Natural killer cell (primary cell): ENCODE measurements around the gene LUC7L3. TPM values are rescaled to one million over a fixed set of nuclear protein-coding genes. Genes with fewer than 3 reads are reported as not detected.
"Not testable (repeated sequence)": the region's sequence is repeated elsewhere in the genome, so short reads cannot be mapped to it uniquely, and the experiment has no call there.

ENCODE experiments used
- ATAC-seq, 3 donors: fragments of 150-1000 bp in 2 of 3; fragments of 200-7000 bp in 1 of 3; cut with Tn5 transposase; 1 replicate in 1 of 3; 2 replicates in 2 of 3; pipeline ENCODE4 v1.10.0; 2021; ENCODE audit warnings: mild to moderate bottlenecking in 2 of 3, moderate library complexity in 2 of 3
- DNase-seq, 2 donors: peaks; one replicate each; pipeline versions ENCODE4 v3.0.0 to v3.0.0-alpha.2; 2013 to 2021; ENCODE audit warnings: mixed read lengths in 1 of 2
- H3K27ac ChIP-seq: one replicate; pipeline ENCODE4 v1.5.1; 2013; ENCODE audit warnings: mild to moderate bottlenecking, low read length
- H3K27me3 ChIP-seq: one replicate; pipeline ENCODE4 v1.6.1; 2013; ENCODE audit warnings: low read length; ENCODE audit not compliant: control insufficient read depth, insufficient read depth
- H3K36me3 ChIP-seq: one replicate; pipeline ENCODE4 v1.6.1; 2013; ENCODE audit warnings: low read length; ENCODE audit not compliant: control insufficient read depth, insufficient read depth
- H3K4me1 ChIP-seq: one replicate; pipeline ENCODE4 v1.6.1; 2013; ENCODE audit warnings: low read length; ENCODE audit not compliant: control insufficient read depth, insufficient read depth
- H3K4me3 ChIP-seq: one replicate; pipeline ENCODE4 v1.5.1; 2013; ENCODE audit warnings: low read length
- H3K9me3 ChIP-seq: one replicate; pipeline ENCODE4 v1.6.1; 2013; ENCODE audit warnings: low read length; ENCODE audit not compliant: control insufficient read depth, insufficient read depth
- H3K27ac Mint-ChIP-seq, 2 donors: one replicate each; pipeline ENCODE4 v1.8.0; 2022; ENCODE audit warnings: mild to moderate bottlenecking in 2 of 2, mixed read lengths in 2 of 2, moderate library complexity in 1 of 2
- H3K27me3 Mint-ChIP-seq, 2 donors: one replicate each; pipeline ENCODE4 v1.8.0; 2022; ENCODE audit warnings: low read depth in 2 of 2, mixed read lengths in 2 of 2
- H3K36me3 Mint-ChIP-seq: one replicate; pipeline ENCODE4 v1.8.0; 2022; ENCODE audit warnings: mixed read lengths
- H3K4me1 Mint-ChIP-seq, 2 donors: one replicate each; pipeline ENCODE4 v1.8.0; 2022; ENCODE audit warnings: mixed read lengths in 2 of 2
- H3K4me3 Mint-ChIP-seq: one replicate; pipeline ENCODE4 v1.8.0; 2022; ENCODE audit warnings: mild to moderate bottlenecking, moderate library complexity, mixed read lengths
- H3K9me3 Mint-ChIP-seq, 2 donors: one replicate each; pipeline ENCODE4 v1.8.0; 2022; ENCODE audit warnings: mixed read lengths in 2 of 2
- WGBS: methylation state at CpG from one replicate; pipeline ENCODE4 v1.1.7; 2013; ENCODE audit warnings: missing lambda C conversion rate; ENCODE audit not compliant: insufficient coverage; 5-methylcytosine and 5-hydroxymethylcytosine counted together
- intact Hi-C: fragments of 100-400 bp; cut with micrococcal nuclease; formaldehyde crosslinking; loops from one replicate; pipeline ENCODE4 v1.14.2; 2022
- total RNA-seq, 4 donors: library from RNA; stranded (reverse); fragments of 120-200 nt in 1 of 4; gene quantifications; one replicate each; pipeline versions ENCODE4 v1.2.3 to v1.2.4, GENCODE V29; 2013 to 2022
- TF ChIP-seq, protein P1 (sequence below): fragments of 200-600 bp; IDR thresholded peaks from one replicate; pipeline ENCODE4 v1.8.0; 2022; ENCODE audit warnings: antibody characterized with exemption

LUC7L3 gene
- total RNA-seq, 3 donors from 2014 or later (not counting 1 experiment from before 2014, with no cell fraction given) = 152 to 213 (median 196) TPM

DNA sequence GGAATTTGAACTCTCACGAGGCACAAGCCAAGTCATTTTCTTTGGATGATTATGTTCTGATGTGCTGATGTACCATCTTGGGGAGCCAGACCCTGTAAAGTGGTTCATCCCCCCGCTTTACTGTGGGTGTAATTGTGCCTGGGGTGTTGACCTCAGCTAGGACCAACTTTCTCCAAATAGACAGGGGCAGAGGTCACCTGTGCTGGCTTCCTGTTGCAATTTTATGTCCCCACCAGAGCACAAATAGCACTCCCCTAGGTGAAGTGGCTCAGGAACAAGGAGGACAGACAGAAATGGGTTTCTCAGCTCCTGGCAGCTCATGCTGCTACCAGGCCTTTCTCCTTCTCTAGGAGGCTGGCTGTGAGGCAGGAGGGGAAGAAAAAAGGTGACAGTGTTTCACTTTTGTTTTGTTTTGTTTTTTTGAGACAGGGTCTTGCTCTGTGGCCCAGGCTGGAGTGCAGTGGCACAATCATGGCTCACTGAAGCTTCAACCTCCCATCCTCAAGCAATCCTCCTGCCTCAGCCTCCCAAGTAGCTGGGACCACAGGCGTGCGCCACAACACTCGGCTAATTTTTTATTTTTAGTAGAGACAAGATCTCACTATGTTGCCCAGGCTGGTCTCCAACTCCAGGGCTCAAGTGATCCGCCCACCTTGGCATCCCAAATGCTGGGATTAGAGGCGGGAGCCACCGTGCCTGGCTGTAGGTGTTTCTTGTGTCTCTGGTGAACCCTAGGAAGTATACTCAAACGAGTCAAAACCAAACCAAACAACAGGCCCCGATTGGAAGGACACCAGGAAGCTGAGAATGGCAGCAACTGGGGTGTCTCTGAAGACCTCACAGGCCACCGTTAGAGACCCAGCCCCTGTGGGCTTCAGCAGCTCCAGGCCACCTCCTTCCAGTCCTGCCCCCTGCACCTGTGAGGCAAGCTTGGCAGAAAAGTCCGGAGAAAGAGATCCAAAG is 83.5 kb downstream of the LUC7L3 start:
- Mint-ChIP-seq H3K27me3 (no peaks in the 10 kb centered on the region), H3K4me1 (no peaks in the 10 kb centered on the region), H3K9me3 (no peaks in the 10 kb centered on the region), H3K36me3 (no peaks in the 10 kb centered on the region), H3K27ac (no peak overlapping the region), H3K4me3 (no peak overlapping the region)
- Histone ChIP-seq H3K27ac (no peak overlapping the region), H3K4me1 (no peaks in the 10 kb centered on the region), H3K36me3 (no peaks in the 10 kb centered on the region), H3K4me3 (no peak overlapping the region), H3K27me3 (no peaks in the 10 kb centered on the region), H3K9me3 (no peaks in the 10 kb centered on the region)
- intact Hi-C loops = no loop called here
- ATAC-seq = no peak
- WGBS = 95% methylated on average over 12 of the region's 12 CpGs
- TF ChIP-seq, protein P1, sequence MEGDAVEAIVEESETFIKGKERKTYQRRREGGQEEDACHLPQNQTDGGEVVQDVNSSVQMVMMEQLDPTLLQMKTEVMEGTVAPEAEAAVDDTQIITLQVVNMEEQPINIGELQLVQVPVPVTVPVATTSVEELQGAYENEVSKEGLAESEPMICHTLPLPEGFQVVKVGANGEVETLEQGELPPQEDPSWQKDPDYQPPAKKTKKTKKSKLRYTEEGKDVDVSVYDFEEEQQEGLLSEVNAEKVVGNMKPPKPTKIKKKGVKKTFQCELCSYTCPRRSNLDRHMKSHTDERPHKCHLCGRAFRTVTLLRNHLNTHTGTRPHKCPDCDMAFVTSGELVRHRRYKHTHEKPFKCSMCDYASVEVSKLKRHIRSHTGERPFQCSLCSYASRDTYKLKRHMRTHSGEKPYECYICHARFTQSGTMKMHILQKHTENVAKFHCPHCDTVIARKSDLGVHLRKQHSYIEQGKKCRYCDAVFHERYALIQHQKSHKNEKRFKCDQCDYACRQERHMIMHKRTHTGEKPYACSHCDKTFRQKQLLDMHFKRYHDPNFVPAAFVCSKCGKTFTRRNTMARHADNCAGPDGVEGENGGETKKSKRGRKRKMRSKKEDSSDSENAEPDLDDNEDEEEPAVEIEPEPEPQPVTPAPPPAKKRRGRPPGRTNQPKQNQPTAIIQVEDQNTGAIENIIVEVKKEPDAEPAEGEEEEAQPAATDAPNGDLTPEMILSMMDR = no peak
- no peak for DNase-seq

DNA sequence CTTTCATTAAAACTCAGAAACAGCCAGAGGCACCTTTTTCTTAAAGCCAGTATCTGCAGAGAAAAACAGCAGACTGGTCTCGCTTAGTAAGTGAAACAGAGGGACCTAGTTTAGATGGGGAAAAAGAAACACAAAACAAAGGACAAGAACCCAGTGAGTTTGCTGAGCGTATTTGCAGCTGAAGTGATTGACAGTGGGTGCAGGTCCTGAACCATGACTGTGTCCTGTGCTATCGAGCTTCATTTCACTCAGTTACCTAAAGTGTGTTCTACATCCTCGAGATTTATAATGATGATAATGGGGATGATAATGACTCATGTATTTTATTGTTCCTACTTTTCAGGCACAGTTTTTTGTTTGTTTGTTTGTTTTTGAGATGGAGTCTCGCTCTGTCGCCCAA is 84.3 kb downstream of the LUC7L3 start:
- intact Hi-C loops = no loop called here

DNA sequence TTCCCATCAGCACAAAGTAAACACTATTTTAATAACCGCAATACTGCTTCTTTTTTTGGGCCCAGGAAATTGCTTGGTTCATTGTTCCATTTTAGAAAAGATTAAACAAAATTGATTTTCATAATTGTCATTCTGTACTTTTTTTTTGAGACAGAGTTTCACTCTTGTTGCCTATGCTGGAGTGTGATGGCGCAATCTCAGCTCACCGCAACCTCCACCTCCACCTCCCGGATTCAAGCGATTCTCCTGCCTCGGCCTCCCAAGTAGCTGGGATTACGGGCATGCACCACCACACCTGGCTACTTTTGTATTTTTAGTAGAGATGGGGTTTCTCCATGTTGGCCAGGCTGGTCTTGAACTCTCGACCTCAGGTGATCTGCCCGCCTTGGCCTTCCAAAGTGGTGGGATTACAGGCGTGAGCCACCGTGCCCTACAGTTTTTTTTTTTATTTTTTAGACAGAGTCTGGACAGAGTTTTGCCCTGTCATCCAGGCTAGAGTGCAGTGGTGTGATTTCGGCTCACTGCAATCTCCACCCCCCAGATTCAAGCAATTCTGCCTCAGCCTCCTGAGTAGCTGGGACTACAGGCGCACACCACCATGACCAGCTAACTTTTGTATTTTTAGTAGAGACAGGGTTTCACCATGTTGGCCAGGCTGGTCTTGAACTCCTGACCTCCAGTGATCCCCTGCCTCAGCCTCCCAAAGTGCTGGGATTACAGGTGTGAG is 85.5 kb downstream of the LUC7L3 start:
- intact Hi-C loops, H3K9me3 Mint-ChIP-seq, H3K36me3 ChIP-seq, DNase-seq, H3K4me1 ChIP-seq, H3K27me3 ChIP-seq, H3K27ac ChIP-seq, H3K4me3 Mint-ChIP-seq, ATAC-seq, H3K27me3 Mint-ChIP-seq, H3K36me3 Mint-ChIP-seq, H3K4me1 Mint-ChIP-seq, H3K4me3 ChIP-seq, H3K9me3 ChIP-seq, H3K27ac Mint-ChIP-seq: not testable (repeated sequence)
- WGBS = 97% methylated on average over 13 of the region's 13 CpGs

More for the DNA sequence above, 84.3 kb downstream of the LUC7L3 start:
- Mint-ChIP-seq H3K9me3 (no peaks in the 10 kb centered on the region), H3K27ac (no peak overlapping the region), H3K4me1 (no peaks in the 10 kb centered on the region), H3K36me3 (no peaks in the 10 kb centered on the region), H3K27me3 (no peaks in the 10 kb centered on the region), H3K4me3 (no peak overlapping the region)
- Histone ChIP-seq H3K9me3 (no peaks in the 10 kb centered on the region), H3K27ac (no peak overlapping the region), H3K36me3 (no peaks in the 10 kb centered on the region), H3K27me3 (no peaks in the 10 kb centered on the region), H3K4me1 (no peaks in the 10 kb centered on the region), H3K4me3 (no peak overlapping the region)
- ATAC-seq = no peak
- TF ChIP-seq, protein P1 = no peak
- no peak for DNase-seq
- 80% methylated on average over 6 of the region's 6 CpGs for WGBS

DNA sequence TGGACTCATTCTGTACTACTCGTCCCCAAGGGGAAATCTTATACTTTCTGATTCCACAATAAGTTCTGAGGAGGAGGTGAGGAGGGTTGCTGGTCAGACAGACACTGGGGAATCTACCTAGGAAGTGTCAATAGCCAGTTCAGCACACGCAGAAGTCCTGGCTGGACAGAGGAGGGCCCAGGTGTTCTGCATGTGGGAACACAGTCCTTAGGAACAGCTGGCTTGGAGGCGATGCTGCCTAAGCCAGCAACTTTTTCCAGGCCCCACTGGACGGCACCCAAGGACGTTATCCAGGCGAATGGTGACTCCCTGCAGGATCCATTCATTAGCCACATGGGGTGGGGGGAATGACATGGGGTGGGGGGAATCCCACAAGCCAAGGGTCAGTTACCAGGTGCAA is 86.1 kb downstream of the LUC7L3 start:
- TF ChIP-seq, protein P1 = no peak
- Histone ChIP-seq H3K4me1 (no peaks in the 10 kb centered on the region), H3K4me3 (no peak overlapping the region), H3K9me3 (no peaks in the 10 kb centered on the region), H3K27ac (no peak overlapping the region), H3K27me3 (no peaks in the 10 kb centered on the region), H3K36me3 (no peaks in the 10 kb centered on the region)
- no peak for ATAC-seq
- Mint-ChIP-seq H3K36me3 (no peaks in the 10 kb centered on the region), H3K27me3 (no peaks in the 10 kb centered on the region), H3K9me3 (no peaks in the 10 kb centered on the region), H3K4me1 (no peaks in the 10 kb centered on the region), H3K4me3 (no peak overlapping the region), H3K27ac (no peak overlapping the region)
- intact Hi-C loops = no loop called here
- 72% methylated on average over 5 of the region's 6 CpGs for WGBS
- no peak for DNase-seq
